WERI-Rb-1 (cell line): ENCODE measurements around the gene LRP1.
"Not testable (repeated sequence)": the region's sequence is repeated elsewhere in the genome, so short reads cannot be mapped to it uniquely, and the experiment has no call there.

Experiments
- DNase-seq: peaks from one replicate; pipeline ENCODE4 v3.0.0-alpha.2; 2020
- H3K27ac ChIP-seq: fragments of 250-450 bp; sonication (Bioruptor Pico); 2 replicates; pipeline ENCODE4 v1.5.1; 2020; ENCODE audit warnings: mild to moderate bottlenecking, moderate library complexity
- H3K27me3 ChIP-seq: fragments of 250-450 bp; sonication (Bioruptor Pico); 2 replicates; pipeline ENCODE4 v1.5.1; 2021; ENCODE audit warnings: mild to moderate bottlenecking, low read depth, moderate library complexity; ENCODE audit not compliant: insufficient read depth, severe bottlenecking
- H3K36me3 ChIP-seq: fragments of 250-450 bp; sonication (Bioruptor Pico); 2 replicates; pipeline ENCODE4 v1.5.1; 2020; ENCODE audit warnings: mild to moderate bottlenecking, moderate library complexity
- H3K4me3 ChIP-seq: 2 replicates; pipeline ENCODE4 v1.5.1; 2011; ENCODE audit warnings: low read depth, mild to moderate bottlenecking, control low read depth, low read length
- H3K9me3 ChIP-seq: fragments of 250-450 bp; sonication (Bioruptor Pico); 2 replicates; pipeline ENCODE4 v1.5.1; 2021; ENCODE audit warnings: mild to moderate bottlenecking, moderate library complexity; ENCODE audit not compliant: severe bottlenecking
- TF ChIP-seq, protein P1 (sequence below): IDR thresholded peaks from 2 replicates; pipeline ENCODE4 v1.5.1; 2011; ENCODE audit warnings: low read depth, mild to moderate bottlenecking, control low read depth, inconsistent platforms, low read length

LRP1 gene

GRCh38 chr12:57112492-57113294 is 15.6 kb upstream of the LRP1 start:
- Histone ChIP-seq H3K36me3 (no peaks in the 10 kb centered on the region), H3K9me3 (no peaks in the 10 kb centered on the region), H3K27ac (no peak overlapping the region), H3K4me3 (peak overlapping the region; percentile 34; the same call in 1 of the 2 replicates), H3K27me3 (no peaks in the 10 kb centered on the region)
- DNase-seq: peak; percentile 91
- TF ChIP-seq, protein P1, sequence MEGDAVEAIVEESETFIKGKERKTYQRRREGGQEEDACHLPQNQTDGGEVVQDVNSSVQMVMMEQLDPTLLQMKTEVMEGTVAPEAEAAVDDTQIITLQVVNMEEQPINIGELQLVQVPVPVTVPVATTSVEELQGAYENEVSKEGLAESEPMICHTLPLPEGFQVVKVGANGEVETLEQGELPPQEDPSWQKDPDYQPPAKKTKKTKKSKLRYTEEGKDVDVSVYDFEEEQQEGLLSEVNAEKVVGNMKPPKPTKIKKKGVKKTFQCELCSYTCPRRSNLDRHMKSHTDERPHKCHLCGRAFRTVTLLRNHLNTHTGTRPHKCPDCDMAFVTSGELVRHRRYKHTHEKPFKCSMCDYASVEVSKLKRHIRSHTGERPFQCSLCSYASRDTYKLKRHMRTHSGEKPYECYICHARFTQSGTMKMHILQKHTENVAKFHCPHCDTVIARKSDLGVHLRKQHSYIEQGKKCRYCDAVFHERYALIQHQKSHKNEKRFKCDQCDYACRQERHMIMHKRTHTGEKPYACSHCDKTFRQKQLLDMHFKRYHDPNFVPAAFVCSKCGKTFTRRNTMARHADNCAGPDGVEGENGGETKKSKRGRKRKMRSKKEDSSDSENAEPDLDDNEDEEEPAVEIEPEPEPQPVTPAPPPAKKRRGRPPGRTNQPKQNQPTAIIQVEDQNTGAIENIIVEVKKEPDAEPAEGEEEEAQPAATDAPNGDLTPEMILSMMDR: peak; percentile 82

GRCh38 chr12:57116580-57117281 is 11.6 kb upstream of the LRP1 start:
- H3K27ac ChIP-seq: no peak overlapping the region
- no peak for DNase-seq
- H3K9me3 ChIP-seq: no peaks in the 10 kb centered on the region
- H3K27me3 ChIP-seq: no peaks in the 10 kb centered on the region
- TF ChIP-seq, protein P1: no peak
- no peak overlapping the region for H3K4me3 ChIP-seq
- H3K36me3 ChIP-seq: no peaks in the 10 kb centered on the region

GRCh38 chr12:57118711-57119271 is 9.5 kb upstream of the LRP1 start:
- no peak for DNase-seq
- H3K27ac ChIP-seq: no peak overlapping the region
- H3K27me3 ChIP-seq: no peaks in the 10 kb centered on the region
- H3K36me3 ChIP-seq: no peaks in the 10 kb centered on the region
- TF ChIP-seq, protein P1: no peak
- no peaks in the 10 kb centered on the region for H3K9me3 ChIP-seq
- H3K4me3 ChIP-seq: no peak overlapping the region

- DNase-seq: no peak
- no peaks in the 10 kb centered on the region for H3K36me3 ChIP-seq
- no peaks in the 10 kb centered on the region for H3K9me3 ChIP-seq
- no peak overlapping the region for H3K27ac ChIP-seq
- H3K4me3 ChIP-seq: no peak overlapping the region
- H3K27me3 ChIP-seq: no peaks in the 10 kb centered on the region
- TF ChIP-seq, protein P1: no peak
Observed at GRCh38 chr12:57119294-57120085, 8.8 kb upstream of the LRP1 start.

- H3K4me3 ChIP-seq, H3K36me3 ChIP-seq, DNase-seq, H3K9me3 ChIP-seq, H3K27me3 ChIP-seq, H3K27ac ChIP-seq: not testable (repeated sequence)
Observed at GRCh38 chr12:57120718-57121117, 7.6 kb upstream of the LRP1 start.
